CD4-positive, alpha-beta T cell treated with Interleukin-12 subunit alpha and Interleukin-12 subunit beta, for 1 hour (primary cell): ENCODE measurements around the gene ASMTL.
"Not testable (repeated sequence)": the region's sequence is repeated elsewhere in the genome, so short reads cannot be mapped to it uniquely, and the experiment has no call there.

Source experiments
- DNase-seq: peaks from one replicate; pipeline ENCODE4 v3.0.0-alpha.2; 2020

Gene ASMTL

DNA sequence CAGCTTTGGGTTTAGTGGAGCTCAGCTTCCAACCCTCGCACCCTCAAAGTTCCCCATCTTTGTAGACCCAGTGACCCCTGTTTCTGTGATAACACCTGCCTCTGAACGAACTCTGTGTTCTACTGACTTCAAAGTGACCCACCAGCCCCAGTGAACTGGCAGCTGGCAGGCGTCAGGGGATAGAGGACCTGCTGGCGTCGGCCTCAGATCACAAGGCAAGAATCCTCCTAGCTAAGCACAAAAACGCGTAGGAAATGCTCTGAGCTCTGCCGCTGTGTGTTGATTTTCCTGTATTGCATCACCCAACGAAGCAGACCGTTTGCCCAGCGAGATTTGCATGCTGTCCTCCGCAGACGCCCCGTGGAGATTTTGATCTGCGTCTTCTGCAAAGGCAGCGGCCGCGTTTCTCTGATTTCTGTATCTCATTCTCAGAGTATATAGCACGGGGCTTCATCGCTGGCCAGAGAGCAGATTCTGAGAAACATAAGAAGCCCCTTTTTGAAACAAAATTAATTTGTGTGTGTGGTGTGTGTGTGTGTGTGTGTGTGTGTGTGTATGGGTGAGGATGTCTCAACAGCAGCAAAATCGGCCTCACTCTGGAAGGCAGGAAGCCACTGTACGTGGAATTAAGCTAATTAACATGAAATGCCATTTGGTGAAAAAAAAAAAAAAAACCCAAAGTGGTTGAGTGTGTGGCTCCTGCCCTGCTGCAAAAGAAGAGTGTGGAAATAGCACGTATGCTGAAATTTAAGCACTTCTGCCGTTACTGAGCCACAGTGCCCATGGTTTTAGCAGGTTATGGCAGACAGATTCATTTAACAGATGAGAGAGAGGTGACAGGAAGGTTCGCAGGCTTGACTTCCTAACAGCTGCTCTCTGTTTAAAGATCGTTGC lies 29.2 kb upstream of the ASMTL start:
- DNase-seq = peak; percentile 82

DNA sequence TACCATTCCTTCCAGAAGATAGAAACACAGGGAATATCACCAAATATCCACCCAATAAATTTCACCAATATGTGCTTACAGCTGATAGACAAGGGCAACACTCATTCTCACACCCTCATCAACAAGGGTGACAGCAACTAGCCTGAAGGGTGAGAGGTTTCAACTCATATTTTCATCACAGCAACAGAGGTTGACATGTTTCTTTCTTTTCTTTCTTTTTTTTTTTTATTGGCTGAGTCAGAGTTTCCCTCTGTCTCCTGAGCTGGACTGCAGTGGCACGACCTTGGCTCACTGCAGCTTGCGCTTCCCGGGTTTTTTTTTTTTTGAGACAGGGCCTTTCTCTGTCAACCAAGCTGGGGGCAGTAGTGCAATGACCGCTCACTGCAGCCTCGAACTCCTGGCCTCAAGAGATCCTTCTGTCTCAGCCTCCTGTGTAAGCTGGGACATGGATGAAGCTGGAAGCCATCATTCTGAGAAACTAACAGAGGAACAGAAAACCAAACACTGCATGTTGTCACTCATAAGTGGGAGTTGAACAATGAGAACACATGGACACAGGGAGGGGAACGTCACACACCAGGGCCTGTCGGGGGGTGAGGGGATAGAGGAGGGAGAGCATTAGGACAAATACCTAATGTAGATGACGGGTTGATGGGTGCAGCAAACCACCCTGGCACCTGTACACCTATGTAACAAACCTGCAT lies 27.5 kb upstream of the ASMTL start:
- DNase-seq = no peak

DNA sequence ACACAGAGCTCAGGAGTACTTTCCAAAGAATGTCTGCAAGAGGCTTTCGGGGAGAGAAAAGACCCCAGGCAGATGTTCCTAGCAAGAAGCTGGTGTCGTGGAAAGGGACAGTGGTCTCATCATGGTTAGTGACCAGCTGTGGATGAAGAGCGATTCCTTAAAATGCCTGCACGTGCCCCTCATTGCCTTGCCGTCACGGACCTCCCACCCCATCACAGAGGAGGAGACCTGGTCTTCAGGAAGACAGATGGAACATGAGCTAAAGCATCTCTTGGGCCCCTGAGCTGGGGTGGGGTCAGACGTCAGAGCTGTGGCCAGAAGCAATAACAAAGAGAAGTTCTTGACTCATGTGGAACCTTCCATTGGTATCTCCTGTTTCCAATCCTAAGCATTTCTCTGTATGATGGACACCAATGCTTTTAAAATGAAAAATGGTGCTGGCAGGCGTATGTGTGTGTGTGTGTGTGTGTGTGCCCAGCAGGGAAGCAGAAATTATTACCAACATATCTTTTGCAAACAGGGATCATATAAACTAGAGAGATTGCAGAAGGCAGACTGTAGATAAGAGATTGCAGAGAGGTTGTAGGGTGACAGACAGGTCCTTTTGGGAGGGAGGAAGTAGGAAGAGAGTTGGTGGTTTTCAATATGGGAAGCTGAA lies 25.2 kb upstream of the ASMTL start:
- DNase-seq = no peak

DNA sequence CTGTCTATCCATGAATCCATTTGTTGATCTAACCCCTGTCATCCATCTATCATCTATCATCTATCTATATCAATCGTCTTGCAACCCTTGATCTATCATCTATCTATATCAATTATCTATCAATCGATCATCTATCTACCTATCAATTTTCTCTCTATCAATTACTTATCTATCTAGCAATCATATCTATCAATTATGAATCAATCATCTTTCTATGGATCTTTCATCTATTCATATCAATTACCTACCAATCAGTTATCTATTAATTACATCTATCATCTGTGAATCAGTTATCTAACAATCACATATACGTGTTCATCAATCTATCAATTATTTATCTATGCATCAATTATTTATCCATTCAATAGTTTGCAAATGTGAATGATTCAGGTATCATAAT lies 24.5 kb upstream of the ASMTL start:
- DNase-seq = no peak

DNA sequence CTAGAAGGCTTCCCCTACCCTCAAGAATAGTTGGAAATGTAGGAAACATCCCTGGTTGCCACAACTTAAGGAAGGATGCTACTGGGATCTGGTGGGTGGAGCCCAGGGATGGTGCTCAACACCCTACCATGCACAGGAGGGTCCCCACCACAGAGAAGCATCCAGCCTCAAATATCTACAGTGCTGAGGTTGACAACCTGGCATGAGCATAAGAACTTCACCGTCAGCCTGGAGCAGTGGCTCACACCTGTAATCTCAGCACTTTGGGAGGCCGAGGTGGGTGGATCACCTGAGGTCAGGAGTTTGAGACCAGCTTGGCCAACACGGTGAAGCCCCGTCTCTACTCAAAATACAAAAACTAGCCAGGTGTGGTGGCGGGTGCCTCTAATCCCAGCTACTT lies 24.0 kb upstream of the ASMTL start:
- DNase-seq = no peak

DNA sequence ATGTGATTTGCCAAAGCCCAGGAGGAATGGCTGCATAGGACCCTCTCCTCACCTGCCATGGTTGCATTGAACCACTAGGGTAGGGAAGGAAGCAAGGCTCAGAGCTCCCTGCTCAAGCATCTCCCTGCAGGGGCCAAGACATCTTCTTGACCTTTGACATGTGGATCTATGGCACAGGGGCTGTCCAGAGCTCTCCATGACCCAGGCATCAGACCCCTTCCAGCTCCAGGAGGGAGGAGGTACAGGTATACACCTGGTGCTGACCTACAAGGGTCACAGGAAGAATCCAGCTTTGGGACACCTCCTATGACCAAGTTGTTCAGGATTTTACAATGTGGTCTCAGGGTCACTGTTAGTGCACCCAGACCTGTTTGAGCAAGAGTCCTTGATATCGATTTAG lies 23.2 kb upstream of the ASMTL start:
- no peak for DNase-seq

DNA sequence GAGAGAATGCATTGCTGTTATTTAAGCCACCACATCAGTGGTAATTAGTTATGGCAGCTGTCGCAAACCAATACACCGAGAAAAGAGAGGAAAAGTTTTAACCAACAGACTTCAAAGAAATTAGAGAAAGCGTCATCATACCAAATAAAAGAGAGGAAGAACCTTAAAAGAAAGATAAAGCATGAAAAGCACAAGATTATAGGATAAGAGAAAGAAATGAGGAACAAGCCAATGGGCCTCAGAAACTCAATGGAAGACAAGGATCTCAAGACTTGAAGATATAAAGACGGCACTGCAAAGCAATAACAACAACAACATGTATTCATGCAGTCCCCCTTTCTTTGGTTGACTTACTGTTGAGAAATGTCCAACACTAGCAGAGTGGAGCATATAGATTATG lies 22.8 kb upstream of the ASMTL start:
- DNase-seq = no peak

DNA sequence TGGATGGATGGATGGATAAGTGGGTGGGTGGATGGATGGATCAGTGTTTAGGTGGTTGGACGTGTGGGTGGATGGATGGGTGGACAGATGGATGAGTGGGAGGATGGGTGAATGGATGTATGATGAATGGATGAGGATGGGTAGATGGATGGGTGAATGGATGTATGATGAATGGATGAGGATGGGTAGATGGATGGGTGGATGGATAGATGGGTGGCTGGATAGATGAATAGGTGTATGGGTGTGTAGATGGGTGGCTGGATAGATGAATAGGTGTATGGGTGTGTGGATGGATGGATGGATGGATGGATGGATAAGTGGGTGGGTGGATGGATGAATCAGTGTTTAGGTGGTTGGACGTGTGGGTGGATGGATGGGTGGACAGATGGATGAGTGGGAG lies 21.9 kb upstream of the ASMTL start:
- DNase-seq = not testable (repeated sequence)

DNA sequence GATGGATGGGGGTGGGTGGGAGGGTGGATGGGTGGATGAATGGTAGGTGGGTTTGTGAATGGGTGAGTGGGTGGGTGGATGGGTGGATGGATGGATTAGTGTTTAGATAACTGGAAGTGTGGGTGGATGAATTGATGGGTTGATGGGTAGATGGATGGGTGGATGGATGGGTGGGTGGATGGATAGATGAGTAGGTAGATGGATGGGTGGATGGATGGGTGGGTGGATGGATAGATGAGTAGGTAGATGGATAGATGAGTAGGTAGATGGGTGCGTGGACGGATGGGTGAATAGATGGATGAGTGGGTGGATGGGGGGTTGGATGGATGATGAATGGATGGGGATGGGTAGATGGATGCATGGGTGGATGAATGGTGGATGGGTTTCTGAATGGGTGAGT lies 20.3 kb upstream of the ASMTL start:
- DNase-seq = no peak

DNA sequence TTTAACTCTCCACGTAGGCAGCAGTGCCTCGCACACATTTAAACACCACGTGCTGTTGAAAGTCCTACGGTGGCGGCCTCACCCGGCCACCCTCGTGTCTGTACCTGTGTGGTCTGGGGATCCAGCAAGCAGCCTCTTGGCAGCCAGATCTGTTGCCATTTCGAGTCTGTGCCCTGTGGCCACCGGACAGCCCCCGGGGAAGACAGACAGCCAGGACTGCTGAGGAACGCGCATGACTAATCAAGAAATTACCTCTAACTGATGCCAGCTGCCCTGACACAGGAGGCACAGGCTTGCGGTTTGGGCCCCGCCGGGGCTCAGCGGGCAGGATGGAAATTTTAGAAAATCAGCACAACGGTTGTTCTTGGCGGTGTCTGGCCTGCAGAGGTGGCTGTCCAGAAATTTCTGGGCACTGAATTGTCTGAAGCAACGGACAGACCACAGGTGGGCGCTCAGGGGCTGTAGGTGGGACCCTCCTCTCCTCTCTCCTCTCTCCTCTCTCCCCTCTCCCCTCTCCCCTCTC lies 15.6 kb upstream of the ASMTL start:
- DNase-seq = peak; percentile 82

DNA sequence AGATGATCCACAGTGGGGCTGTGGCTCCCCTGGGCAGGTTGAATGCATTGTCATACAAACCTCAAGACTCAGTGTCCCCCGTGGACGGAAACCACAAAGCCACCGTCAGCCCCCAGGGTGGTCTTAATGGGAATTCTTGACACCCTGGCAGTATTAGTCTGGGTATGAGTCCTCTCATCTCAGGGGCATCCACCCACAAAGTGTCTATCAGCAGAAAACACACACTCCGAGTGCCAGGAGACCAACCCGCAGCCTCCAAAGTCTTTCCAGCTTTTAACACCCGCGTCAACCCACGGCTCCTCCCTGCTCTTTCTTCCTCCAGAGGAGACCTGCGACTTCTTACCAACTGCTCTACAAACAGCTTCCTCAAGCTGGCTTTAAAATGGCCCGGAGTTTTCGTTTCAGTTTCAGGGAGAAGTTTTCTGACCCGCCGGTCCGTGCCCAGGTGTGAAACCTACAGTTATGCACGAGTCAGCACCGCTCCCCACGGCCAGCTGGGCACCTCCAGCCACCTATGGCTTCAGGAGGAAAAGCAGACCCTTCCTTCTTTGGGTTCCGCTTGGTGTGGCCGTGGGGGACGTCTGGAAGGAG lies 14.4 kb upstream of the ASMTL start:
- peak; percentile 58 for DNase-seq

DNA sequence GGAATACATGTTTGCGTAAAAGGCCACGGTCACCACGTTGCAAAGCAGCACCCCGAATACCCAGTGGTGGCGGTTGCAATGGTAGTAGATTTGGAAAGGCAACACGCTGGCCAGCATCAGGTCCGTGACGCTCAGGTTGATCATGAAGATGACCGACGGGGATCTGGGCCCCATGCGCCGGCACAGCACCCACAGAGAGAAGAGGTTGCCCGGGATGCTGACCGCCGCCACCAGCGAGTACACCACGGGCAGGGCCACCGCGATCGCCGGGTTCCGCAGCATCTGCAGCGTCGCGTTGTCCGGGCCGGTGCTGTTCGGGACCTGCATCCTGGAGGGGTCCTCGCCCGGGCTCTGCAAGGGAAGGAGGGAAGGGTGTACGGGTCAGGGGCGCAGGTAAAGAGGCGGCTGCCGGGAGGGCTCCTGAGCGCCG lies 13.5 kb upstream of the ASMTL start:
- DNase-seq = no peak

DNA sequence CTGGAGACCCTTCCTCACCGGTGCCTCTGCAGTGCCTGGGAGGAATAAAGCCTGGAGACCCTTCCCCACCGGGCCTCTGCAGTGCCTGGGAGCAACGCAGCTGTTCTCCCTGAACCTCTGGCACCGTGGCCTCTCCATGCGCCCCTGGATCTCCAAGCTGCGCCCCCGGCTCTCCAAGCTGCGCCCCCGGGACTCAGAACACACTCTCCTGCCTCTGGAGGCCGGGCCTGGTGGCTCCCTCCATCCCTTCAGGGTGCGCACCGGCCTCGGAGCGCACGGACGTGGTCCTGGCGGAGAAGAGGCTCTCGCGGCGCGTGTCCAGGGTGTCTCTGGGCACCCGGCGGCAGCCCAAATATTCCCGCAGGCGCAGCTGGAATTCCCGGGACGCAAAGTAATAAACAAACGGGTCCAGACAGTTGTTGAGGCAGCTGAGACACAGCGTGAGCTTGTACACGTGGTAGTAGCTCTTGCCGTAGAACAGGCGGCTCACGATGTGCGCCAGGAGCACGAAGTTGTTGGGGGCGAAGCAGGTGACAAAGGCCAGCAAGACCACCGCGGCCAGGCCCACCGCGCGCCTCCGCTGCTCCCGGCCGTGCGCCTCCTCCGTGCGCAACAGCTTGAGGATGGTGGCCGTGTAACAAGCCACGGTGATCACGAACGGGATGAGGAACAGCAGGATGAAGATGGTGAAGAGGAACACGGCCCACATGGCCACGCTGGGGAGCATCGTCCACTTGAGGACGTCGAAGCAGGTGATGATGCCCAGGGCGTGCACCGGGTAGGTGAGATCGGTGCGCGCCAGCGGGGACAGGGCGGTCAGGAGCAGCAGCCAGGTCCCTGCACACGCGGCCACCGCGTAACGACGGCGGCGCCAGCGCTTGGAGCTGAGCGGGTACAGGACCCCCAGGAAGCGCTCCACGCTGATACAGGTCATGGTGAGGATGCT lies 12.8 kb upstream of the ASMTL start:
- DNase-seq = no peak

DNA sequence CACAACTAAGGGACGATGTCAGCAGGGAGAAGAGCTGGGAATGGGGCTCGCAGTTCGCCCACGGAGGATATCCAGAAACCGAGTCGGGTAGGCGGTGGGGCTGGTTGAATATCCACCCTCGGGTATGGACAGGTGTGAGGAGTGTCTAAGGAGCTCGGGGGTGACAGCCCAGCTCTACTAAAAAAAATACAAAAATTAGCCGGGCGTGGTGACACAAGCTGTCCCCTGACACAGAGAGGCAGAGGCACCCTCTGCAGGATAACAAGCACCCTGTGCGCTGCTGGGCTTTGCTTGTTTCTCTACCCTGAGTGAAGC lies 12.2 kb upstream of the ASMTL start:
- no peak for DNase-seq

DNA sequence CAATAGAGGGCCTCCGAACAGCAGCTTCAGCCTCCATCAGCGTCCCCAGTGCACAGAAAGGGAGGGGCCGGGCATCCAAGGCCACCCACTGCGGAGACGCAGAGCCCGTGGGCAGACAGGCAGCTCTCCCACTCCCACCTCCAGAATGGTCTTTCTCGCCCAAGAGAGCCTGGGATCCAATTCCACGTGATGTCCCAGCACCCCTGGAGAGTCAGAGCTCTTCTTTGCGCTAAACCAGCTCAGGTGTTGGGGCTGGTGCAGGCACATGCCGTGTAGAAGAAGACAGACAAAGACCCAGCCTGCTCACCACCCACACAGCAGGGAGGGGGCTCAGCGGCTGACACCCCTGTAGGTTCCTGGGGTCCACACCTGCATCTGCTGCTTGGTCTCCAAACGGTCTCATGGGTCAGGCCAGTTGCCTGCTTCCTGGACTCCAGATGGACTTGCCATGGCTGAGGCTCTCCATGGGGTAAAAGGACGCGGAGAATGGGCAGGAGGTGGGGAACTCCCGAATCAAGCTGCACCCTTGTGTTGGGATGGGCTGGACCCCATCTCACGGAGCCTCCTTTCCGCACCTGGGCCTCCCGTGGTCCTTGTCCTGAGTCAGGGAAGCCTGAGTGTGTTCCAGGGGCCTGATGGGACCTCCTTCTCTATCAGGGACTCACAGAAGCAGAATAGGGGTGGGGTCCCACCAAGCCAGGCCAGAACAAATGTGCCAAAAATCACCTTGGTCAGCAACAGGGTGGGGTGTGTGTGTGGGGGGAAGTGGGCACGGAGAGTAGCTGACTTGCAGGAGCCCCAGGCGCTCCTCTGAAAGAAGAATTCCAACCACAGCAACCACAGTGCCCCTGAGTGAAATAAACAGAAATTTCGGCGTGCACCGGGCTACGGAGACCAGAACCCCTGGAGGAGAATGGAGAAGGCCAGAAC lies 11.6 kb upstream of the ASMTL start:
- peak; percentile 49 for DNase-seq

DNA sequence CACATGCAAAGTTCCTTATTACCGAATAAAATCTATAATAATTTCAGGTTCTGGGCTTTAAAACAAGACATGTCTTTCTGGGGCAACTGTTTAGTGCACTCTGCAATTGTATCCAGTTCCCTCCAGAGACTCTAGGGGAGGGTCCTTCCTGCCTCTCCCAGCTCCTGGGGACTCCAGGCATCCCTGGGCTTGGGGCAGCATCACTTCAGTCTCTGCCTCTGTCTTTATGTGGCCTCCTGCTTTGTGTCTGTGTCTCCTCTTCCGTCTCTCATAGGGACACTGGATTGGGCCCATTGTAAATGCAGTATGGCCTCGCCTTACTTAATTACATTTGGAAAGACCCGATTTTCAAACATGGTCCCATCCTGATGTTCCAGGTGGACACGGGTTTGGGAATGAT lies 10.9 kb upstream of the ASMTL start:
- no peak for DNase-seq

DNA sequence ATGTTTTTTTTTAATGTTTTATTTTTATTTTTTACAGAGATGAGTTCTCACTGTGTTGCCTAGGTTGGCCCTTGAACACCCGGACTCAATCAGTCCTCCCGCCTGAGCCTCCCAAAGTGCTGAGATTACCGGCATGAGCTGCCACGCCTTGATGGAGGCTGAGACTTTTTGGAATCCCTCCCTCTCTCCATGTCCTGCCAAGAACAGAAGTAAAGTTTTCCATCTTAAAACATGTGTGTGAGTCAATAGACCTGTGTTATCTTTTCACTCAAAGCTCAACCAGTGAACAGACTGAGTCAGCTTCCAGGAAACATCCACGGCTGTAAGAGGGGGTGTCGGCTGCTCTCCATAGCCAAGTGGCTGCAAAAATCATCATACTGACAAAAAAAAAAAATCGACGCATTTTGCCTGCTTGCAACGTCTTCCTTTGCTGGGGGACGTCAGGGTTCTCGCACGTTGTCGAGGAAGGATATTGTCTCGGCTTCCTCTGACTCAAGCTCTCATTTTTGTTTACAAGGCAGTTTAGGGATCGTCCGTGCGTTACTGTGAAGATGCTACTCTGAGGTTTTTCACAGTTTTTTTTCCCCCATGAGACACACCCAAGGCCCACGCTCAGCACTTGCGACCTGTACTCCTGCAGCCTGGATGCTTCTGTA lies 10.0 kb upstream of the ASMTL start:
- peak; percentile 86 for DNase-seq

DNA sequence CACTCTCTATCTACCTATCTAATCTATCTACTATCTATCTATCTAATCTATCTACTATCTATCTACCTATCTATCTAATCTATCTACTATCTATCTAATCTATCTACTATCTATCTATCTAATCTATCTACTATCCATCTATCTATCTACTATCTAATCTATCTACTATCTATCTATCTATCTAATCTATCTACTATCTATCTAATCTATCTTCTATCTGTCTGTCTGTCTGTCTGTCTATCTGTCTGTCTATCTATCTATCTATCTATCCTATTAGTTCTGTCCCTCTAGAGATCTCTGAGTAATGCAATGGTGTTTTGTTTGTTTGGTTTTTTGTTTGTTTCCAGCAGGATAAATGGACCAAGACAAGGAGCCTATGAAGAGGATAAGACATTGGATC lies 9.4 kb upstream of the ASMTL start:
- DNase-seq = no peak

DNA sequence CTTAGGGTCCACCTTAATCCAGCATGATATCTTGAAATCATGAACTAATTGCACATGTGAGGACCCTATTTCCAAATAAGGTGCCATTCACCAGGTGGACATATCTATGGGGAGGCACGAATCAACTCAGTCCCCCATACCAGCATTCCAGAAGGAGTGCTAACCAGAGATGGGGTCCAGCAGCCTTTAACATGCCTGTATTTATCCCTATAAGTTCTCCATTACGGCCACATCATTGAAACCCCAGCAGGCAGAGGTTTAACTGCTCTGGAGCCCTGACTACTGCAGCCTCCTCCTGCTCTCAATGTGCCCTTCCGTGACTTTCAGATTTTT lies 3.2 kb upstream of the ASMTL start:
- DNase-seq = no peak

DNA sequence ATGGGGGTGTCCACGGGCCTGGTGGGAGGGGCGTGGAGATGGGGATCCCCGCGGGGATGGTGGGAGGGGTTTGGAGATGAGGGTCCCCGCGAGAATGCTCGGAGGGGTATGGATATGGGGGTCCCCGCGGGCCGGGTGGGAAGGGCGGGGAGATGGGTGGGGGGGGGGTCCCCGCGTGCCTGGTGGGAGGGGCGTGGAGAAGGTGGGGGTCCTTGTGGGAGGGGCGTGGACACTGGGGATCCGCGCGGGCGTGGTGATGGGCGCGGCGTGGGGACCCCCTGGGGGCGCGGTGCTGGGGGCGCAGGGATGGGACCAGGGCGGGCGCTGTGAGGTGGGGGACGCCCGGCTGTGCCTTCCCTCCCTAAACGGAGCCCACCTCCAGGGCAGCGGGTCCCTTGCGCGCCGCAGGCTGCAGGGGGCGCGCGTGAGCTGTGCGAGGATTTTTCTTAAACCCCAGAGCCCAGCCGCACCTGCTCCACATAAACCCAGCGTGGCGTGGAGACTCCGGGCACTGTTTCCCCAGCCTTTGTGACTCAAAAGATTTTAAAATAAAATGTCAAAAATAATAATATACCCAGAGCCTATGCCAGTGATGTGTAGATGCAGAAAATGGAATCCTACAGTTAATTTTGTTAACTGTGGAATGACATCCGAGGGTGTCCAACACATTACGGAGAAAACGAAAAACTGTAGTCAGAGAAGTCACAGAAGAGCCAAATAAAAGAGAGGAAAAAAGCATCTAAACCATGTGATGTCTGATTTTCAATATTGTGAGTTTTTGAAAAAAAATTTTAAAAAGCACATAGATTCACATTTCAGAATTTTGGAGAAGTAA lies 1.5 kb upstream of the ASMTL start:
- peak; percentile 89 for DNase-seq
